ENCODE measurements around the gene ZCCHC14.

Gene ZCCHC14

GRCh38 chr16:87470332-87470731 is 22.5 kb downstream of the ZCCHC14 start:
- TF ChIP-seq ZFX (IDR thresholded peaks at IDR 0.05) = no peak
- TF ChIP-seq, protein P1, sequence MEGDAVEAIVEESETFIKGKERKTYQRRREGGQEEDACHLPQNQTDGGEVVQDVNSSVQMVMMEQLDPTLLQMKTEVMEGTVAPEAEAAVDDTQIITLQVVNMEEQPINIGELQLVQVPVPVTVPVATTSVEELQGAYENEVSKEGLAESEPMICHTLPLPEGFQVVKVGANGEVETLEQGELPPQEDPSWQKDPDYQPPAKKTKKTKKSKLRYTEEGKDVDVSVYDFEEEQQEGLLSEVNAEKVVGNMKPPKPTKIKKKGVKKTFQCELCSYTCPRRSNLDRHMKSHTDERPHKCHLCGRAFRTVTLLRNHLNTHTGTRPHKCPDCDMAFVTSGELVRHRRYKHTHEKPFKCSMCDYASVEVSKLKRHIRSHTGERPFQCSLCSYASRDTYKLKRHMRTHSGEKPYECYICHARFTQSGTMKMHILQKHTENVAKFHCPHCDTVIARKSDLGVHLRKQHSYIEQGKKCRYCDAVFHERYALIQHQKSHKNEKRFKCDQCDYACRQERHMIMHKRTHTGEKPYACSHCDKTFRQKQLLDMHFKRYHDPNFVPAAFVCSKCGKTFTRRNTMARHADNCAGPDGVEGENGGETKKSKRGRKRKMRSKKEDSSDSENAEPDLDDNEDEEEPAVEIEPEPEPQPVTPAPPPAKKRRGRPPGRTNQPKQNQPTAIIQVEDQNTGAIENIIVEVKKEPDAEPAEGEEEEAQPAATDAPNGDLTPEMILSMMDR (conservative IDR thresholded peaks at IDR 0.05) = no peak
- H3K27ac ChIP-seq = no peak overlapping the region

- TF ChIP-seq, protein P1 (conservative IDR thresholded peaks at IDR 0.05) = no peak
- no peak for TF ChIP-seq ZFX (IDR thresholded peaks at IDR 0.05)
Observed at GRCh38 chr16:87469169-87469568, 23.7 kb downstream of the ZCCHC14 start.

DNA sequence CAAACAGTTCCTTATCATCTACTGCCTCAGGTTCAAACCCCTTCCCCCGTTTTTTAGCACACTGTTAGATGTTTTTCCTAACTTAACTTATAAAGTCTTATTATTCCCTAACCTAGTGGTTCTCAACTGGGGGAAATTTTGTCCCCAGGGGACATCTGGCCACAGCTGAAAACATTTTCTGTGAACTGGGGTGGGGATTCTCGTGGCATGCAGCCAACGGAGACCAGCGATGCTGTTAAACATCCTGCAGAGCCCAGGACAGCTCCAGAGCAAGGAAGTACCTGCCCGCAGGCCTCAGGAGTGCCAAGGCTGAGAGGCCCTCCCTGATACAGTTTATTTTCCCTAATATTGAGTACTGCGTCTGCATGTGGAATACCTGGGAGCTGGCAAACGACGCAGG is 24.3 kb downstream of the ZCCHC14 start:
- TF ChIP-seq, protein P1 (conservative IDR thresholded peaks at IDR 0.05) = no peak
- TF ChIP-seq ZFX (IDR thresholded peaks at IDR 0.05) = no peak
- H3K27ac ChIP-seq = no peak overlapping the region

More at GRCh38 chr16:87469169-87469568, 23.7 kb downstream of the ZCCHC14 start:
- no peak overlapping the region for H3K27ac ChIP-seq

GRCh38 chr16:87466975-87467501 is 25.8 kb downstream of the ZCCHC14 start:
- no peak overlapping the region for H3K27ac ChIP-seq
- no peak for TF ChIP-seq ZFX (IDR thresholded peaks at IDR 0.05)
- TF ChIP-seq, protein P1 (conservative IDR thresholded peaks at IDR 0.05) = no peak

DNA sequence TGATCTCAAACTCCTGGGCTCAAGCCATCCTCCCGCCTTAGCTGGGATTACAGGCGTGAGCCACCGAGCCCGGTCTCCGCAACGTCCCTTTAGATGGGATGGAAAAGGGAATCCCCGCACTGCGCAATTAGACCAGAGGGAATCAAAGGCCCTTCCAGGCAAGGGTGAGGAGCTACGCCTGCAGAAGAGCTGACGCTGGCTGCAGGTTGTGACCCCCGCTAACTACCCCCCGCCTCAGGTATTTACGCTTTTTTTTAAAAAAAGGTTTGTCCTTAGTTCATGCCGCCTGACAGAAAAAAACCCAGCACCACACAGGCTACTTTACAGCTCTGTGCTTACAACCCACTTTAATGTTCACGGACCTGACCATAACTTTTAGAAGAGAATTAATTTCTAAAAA is 26.9 kb downstream of the ZCCHC14 start:
- TF ChIP-seq ZFX (IDR thresholded peaks at IDR 0.05) = no peak
- TF ChIP-seq, protein P1 (conservative IDR thresholded peaks at IDR 0.05) = no peak
- H3K27ac ChIP-seq = no peak overlapping the region

GRCh38 chr16:87465306-87465705 is 27.5 kb downstream of the ZCCHC14 start:
- H3K27ac ChIP-seq = no peak overlapping the region
- TF ChIP-seq ZFX (IDR thresholded peaks at IDR 0.05) = no peak
- TF ChIP-seq, protein P1 (conservative IDR thresholded peaks at IDR 0.05) = no peak

GRCh38 chr16:87464691-87465300 is 28.0 kb downstream of the ZCCHC14 start:
- H3K27ac ChIP-seq = no peak overlapping the region
- TF ChIP-seq, protein P1 (conservative IDR thresholded peaks at IDR 0.05) = no peak
- no peak for TF ChIP-seq ZFX (IDR thresholded peaks at IDR 0.05)
